Measurements from ENCODE around the gene TRIM37.
"Not testable (repeated sequence)": the region's sequence is repeated elsewhere in the genome, so short reads cannot be mapped to it uniquely, and the experiment has no call there.

Gene TRIM37

GRCh38 chr17:59111539-59111938 is 4.9 kb upstream of the TRIM37 start:
- no peak for DNase-seq

GRCh38 chr17:59110973-59111372 is 4.3 kb upstream of the TRIM37 start:
- no peak for DNase-seq

- no peak for DNase-seq
Observed at GRCh38 chr17:59108400-59109102, 1.9 kb upstream of the TRIM37 start.

GRCh38 chr17:59107306-59107670 is 608 bp upstream of the TRIM37 start:
- peak; percentile 92 for DNase-seq

GRCh38 chr17:59105852-59106462 is 723 bp downstream of the TRIM37 start:
- peak; percentile 90 for DNase-seq

- DNase-seq, result no peak
Observed at GRCh38 chr17:59101178-59101577, 5.5 kb downstream of the TRIM37 start.

GRCh38 chr17:59097876-59098275 is 8.8 kb downstream of the TRIM37 start:
- DNase-seq, result no peak

- DNase-seq, result no peak
Observed at GRCh38 chr17:59094861-59095530, 11.7 kb downstream of the TRIM37 start.

- DNase-seq, result no peak
Observed at GRCh38 chr17:59093702-59094231, 12.9 kb downstream of the TRIM37 start.

GRCh38 chr17:59093145-59093701 is 13.5 kb downstream of the TRIM37 start:
- no peak for DNase-seq

GRCh38 chr17:59090593-59090992 is 16.1 kb downstream of the TRIM37 start:
- not testable (repeated sequence) for DNase-seq

- no peak for DNase-seq
Observed at GRCh38 chr17:59084154-59084553, 22.5 kb downstream of the TRIM37 start.

- DNase-seq, result no peak
Observed at GRCh38 chr17:59074494-59074893, 32.2 kb downstream of the TRIM37 start.

- DNase-seq, result no peak
Observed at GRCh38 chr17:59073972-59074371, 32.7 kb downstream of the TRIM37 start.

GRCh38 chr17:59069856-59070255 is 36.8 kb downstream of the TRIM37 start:
- DNase-seq, result no peak

- no peak for DNase-seq
Observed at GRCh38 chr17:59067756-59068155, 38.9 kb downstream of the TRIM37 start.

- DNase-seq, result no peak
Observed at GRCh38 chr17:59067340-59067739, 39.3 kb downstream of the TRIM37 start.

- DNase-seq, result no peak
Observed at GRCh38 chr17:59062509-59062908, 44.2 kb downstream of the TRIM37 start.

- no peak for DNase-seq
Observed at GRCh38 chr17:59056857-59057256, 49.8 kb downstream of the TRIM37 start.

GRCh38 chr17:59049798-59050197 is 56.9 kb downstream of the TRIM37 start:
- no peak for DNase-seq

- DNase-seq, result no peak
Observed at GRCh38 chr17:59047616-59048015, 59.1 kb downstream of the TRIM37 start.

- DNase-seq, result no peak
Observed at GRCh38 chr17:59046192-59046591, 60.5 kb downstream of the TRIM37 start.

- DNase-seq, result no peak
Observed at GRCh38 chr17:59038734-59039133, 67.9 kb downstream of the TRIM37 start.

- no peak for DNase-seq
Observed at GRCh38 chr17:59037960-59038359, 68.7 kb downstream of the TRIM37 start.

Measured in NCI-H69 (cell line).